ENCODE data around the gene OR6C75. TPM values are rescaled to one million over a fixed set of nuclear protein-coding genes. Genes with fewer than 3 reads are reported as not detected.

OR6C75 gene
- total and polyA plus RNA-seq, 4 donors: not detected

DNA sequence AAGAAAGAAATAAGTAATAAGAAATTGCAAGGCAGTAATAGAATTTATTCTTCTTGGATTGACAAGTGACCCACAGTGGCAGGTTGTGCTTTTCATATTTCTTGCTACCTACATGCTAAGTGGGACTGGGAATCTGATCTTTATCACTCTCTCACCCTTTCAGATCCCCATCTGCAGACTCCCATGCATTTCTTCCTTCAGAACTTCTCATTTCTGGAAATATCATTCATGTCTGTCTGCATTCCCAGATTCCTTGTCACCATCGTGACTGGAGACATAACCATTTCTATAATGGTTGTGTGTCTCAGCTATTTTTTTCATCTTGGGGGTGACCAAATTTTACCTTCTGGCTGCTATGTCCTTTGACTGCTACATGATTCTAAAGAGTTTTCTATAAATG is 33.6 kb downstream of the OR6C75 start:
- WGBS: 80% methylated on average over 1 of the region's 1 CpG
- no peaks in the 10 kb centered on the region for H3K9me3 ChIP-seq (ENCODE audit: control insufficient read depth in 4 of 4, low read length in 3 of 4)
- no peak overlapping the region for H3K9ac ChIP-seq (ENCODE audit: low read depth in 1 of 2, low read length in 2 of 2)
- H3K4me1 ChIP-seq (ENCODE audit: control insufficient read depth in 4 of 4, insufficient read depth in 4 of 4, low read length in 3 of 4): no peaks in the 10 kb centered on the region
- H3K36me3 ChIP-seq (ENCODE audit: control insufficient read depth in 4 of 4, insufficient read depth in 3 of 4, low read depth in 1 of 4, low read length in 3 of 4): no peaks in the 10 kb centered on the region
- H3K4me3 ChIP-seq (ENCODE audit: low read depth in 1 of 3, low read length in 3 of 3): no peak overlapping the region
- H3K27ac ChIP-seq (ENCODE audit: low read depth in 1 of 2, low read length in 2 of 2): no peak overlapping the region
- no peak for TF ChIP-seq RAD21 (IDR thresholded peaks at IDR 0.05)
- TF ChIP-seq, protein P1, sequence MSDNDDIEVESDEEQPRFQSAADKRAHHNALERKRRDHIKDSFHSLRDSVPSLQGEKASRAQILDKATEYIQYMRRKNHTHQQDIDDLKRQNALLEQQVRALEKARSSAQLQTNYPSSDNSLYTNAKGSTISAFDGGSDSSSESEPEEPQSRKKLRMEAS (IDR thresholded peaks at IDR 0.05): no peak
- no peak for TF ChIP-seq EGR1 (IDR thresholded peaks at IDR 0.05; ENCODE audit: low read depth in 2 of 2)
- TF ChIP-seq, protein P2, sequence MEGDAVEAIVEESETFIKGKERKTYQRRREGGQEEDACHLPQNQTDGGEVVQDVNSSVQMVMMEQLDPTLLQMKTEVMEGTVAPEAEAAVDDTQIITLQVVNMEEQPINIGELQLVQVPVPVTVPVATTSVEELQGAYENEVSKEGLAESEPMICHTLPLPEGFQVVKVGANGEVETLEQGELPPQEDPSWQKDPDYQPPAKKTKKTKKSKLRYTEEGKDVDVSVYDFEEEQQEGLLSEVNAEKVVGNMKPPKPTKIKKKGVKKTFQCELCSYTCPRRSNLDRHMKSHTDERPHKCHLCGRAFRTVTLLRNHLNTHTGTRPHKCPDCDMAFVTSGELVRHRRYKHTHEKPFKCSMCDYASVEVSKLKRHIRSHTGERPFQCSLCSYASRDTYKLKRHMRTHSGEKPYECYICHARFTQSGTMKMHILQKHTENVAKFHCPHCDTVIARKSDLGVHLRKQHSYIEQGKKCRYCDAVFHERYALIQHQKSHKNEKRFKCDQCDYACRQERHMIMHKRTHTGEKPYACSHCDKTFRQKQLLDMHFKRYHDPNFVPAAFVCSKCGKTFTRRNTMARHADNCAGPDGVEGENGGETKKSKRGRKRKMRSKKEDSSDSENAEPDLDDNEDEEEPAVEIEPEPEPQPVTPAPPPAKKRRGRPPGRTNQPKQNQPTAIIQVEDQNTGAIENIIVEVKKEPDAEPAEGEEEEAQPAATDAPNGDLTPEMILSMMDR (IDR thresholded peaks at IDR 0.05; ENCODE audit: low read depth, low read length, missing input control): no peak
- no peak for TF ChIP-seq FOXA1 (IDR thresholded peaks at IDR 0.05)
- TF ChIP-seq SP1 (IDR thresholded peaks at IDR 0.05): no peak
- no peak for TF ChIP-seq GABPA (IDR thresholded peaks at IDR 0.05 in 1 of 2, conservative IDR thresholded peaks at IDR 0.05 in 1 of 2)
- TF ChIP-seq, protein P3, sequence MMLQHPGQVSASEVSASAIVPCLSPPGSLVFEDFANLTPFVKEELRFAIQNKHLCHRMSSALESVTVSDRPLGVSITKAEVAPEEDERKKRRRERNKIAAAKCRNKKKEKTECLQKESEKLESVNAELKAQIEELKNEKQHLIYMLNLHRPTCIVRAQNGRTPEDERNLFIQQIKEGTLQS (IDR thresholded peaks at IDR 0.05): no peak
- TF ChIP-seq NR2F2 (IDR thresholded peaks at IDR 0.05): no peak
- TF ChIP-seq HNF4G (IDR thresholded peaks at IDR 0.05): no peak
- TF ChIP-seq, protein P4, sequence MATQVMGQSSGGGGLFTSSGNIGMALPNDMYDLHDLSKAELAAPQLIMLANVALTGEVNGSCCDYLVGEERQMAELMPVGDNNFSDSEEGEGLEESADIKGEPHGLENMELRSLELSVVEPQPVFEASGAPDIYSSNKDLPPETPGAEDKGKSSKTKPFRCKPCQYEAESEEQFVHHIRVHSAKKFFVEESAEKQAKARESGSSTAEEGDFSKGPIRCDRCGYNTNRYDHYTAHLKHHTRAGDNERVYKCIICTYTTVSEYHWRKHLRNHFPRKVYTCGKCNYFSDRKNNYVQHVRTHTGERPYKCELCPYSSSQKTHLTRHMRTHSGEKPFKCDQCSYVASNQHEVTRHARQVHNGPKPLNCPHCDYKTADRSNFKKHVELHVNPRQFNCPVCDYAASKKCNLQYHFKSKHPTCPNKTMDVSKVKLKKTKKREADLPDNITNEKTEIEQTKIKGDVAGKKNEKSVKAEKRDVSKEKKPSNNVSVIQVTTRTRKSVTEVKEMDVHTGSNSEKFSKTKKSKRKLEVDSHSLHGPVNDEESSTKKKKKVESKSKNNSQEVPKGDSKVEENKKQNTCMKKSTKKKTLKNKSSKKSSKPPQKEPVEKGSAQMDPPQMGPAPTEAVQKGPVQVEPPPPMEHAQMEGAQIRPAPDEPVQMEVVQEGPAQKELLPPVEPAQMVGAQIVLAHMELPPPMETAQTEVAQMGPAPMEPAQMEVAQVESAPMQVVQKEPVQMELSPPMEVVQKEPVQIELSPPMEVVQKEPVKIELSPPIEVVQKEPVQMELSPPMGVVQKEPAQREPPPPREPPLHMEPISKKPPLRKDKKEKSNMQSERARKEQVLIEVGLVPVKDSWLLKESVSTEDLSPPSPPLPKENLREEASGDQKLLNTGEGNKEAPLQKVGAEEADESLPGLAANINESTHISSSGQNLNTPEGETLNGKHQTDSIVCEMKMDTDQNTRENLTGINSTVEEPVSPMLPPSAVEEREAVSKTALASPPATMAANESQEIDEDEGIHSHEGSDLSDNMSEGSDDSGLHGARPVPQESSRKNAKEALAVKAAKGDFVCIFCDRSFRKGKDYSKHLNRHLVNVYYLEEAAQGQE (IDR thresholded peaks at IDR 0.05): no peak
- no peak for DNase-seq (ENCODE audit: low spot score)
- peaks cover 0 to 8% (median 0%) of the 10 kb centered on the region in 4 donors for H3K27me3 ChIP-seq (ENCODE audit: control insufficient read depth in 4 of 4, insufficient read depth in 4 of 4, low read length in 3 of 4)

DNA sequence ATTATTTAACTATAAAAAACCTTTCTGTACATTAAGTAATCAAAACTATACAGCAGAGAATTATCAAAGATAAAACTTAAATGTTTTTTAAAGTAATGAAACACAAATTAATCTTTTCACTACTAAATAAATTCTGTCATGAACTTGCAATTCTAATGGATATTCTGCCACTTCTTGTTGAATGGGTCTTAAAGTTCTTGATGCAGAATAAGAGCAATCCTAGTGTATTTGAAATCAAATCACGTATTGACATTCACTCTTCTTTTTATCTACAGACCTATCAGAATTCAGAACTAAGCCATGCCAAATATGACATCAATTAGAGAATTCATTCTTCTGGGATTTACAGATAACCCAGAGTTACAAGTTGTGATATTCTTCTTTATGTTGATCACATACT is 37.5 kb downstream of the OR6C75 start, which contains the start of gene OR6C65:
OR6C65 (plus strand) TSS at position 301 of the 400 bp plus-strand sequence; CDS start at position 301, 0 bp downstream.
- Histone ChIP-seq H3K4me1 (ENCODE audit: control insufficient read depth in 4 of 4, insufficient read depth in 4 of 4, low read length in 3 of 4) (no peaks in the 10 kb centered on the region), H3K9me3 (ENCODE audit: control insufficient read depth in 4 of 4, low read length in 3 of 4) (no peaks in the 10 kb centered on the region), H3K4me3 (ENCODE audit: low read depth in 1 of 3, low read length in 3 of 3) (no peak within 1 kb of the TSS), H3K36me3 (ENCODE audit: control insufficient read depth in 4 of 4, insufficient read depth in 3 of 4, low read depth in 1 of 4, low read length in 3 of 4) (no peaks in the 10 kb centered on the region), H3K27ac (ENCODE audit: low read depth in 1 of 2, low read length in 2 of 2) (no peak within 1 kb of the TSS), H3K27me3 (ENCODE audit: control insufficient read depth in 4 of 4, insufficient read depth in 4 of 4, low read length in 3 of 4) (peaks cover 0 to 3% (median 0%) of the 10 kb centered on the region in 4 donors), H3K9ac (ENCODE audit: low read depth in 1 of 2, low read length in 2 of 2) (no peak within 1 kb of the TSS)
- DNase-seq (ENCODE audit: low spot score): no peak
- 95% methylated on average over 1 of the region's 1 CpG for WGBS
- TF ChIP-seq, protein P3 (IDR thresholded peaks at IDR 0.05): no peak
- no peak for TF ChIP-seq SP1 (IDR thresholded peaks at IDR 0.05)
- no peak for TF ChIP-seq HNF4A (conservative IDR thresholded peaks at IDR 0.05)

Measured in liver (tissue), 9 donors.